Ovary (tissue), 9 donors: ENCODE results near the gene RAB3D. TPM values are rescaled to one million over a fixed set of nuclear protein-coding genes. Genes with fewer than 3 reads are reported as not detected.

Experiments used
- DNase-seq, 5 donors: peaks; one replicate each; pipeline ENCODE4 v3.0.0-alpha.2; 2019 to 2020
- H3K27ac ChIP-seq, 2 donors: fragments of 200-600 bp; one replicate each; pipeline versions ENCODE4 v1.5.1 to v1.8.0; 2019 to 2022
- H3K27me3 ChIP-seq: fragments of 200-600 bp; one replicate; pipeline ENCODE4 v1.8.0; 2022
- H3K36me3 ChIP-seq: fragments of 200-600 bp; sonication (generic); one replicate; pipeline ENCODE4 v1.5.1; 2019
- H3K4me1 ChIP-seq: one replicate; pipeline ENCODE4 v1.8.1; 2013; ENCODE audit warnings: mild to moderate bottlenecking, moderate library complexity; ENCODE audit not compliant: insufficient read depth
- H3K4me3 ChIP-seq: fragments of 200-600 bp; sonication (generic); one replicate; pipeline ENCODE4 v1.5.1; 2017
- H3K9me3 ChIP-seq, 2 donors: fragments of 200-600 bp in 1 of 2; sonication (generic) in 1 of 2; one replicate each; pipeline versions ENCODE4 v1.5.1 to v1.8.1; 2013 to 2019; ENCODE audit warnings: mild to moderate bottlenecking in 1 of 2, moderate library complexity in 1 of 2
- EP300 ChIP-seq: sonication (generic); formaldehyde crosslinking; IDR thresholded peaks from one replicate; pipeline ENCODE4 v1.6.1; 2017; ENCODE audit warnings: antibody characterized with exemption
- POLR2A ChIP-seq: fragments of 450-650 bp; IDR thresholded peaks from one replicate; pipeline ENCODE4 v1.6.1; 2017; ENCODE audit warnings: antibody characterized with exemption, mild to moderate bottlenecking, moderate library complexity
- WGBS, 3 donors: extraction: QIAGEN DNeasy Blood & Tissue Kit in 1 of 3; methylation state at CpG; one replicate each; pipeline versions ENCODE4 v1.1.5 to v1.1.7; 2013 to 2017; 5-methylcytosine and 5-hydroxymethylcytosine counted together
- intact Hi-C, 4 donors: fragments of 100-400 bp; cut with DNase I; formaldehyde crosslinking; loops; one replicate each; pipeline versions ENCODE4 v1.11.0 to v1.15.1; 2022 to 2023
- polyA plus RNA-seq, 2 donors: library from polyadenylated mRNA; stranded (reverse); fragments of 200-250 nt in 1 of 2; fragments of 350-450 nt in 1 of 2; fragmentation: Illumina TruSeq in 1 of 2; extraction: RNeasy Lipid Tissue Mini Kit (QIAGEN cat#74804) in 1 of 2; gene quantifications; one replicate each; pipeline ENCODE4 v1.2.3, GENCODE V29; 2013 to 2014
- total RNA-seq, 7 donors: library from RNA; depleted of rRNA in 2 of 7; stranded (reverse); fragments of >200 nt in 2 of 7; fragmentation: NEBNext Ultra II Directional in 3 of 7; extraction: Animal tissue kit (Norgen Biotek cat#: 25700) in 3 of 7; gene quantifications; one replicate each; pipeline versions ENCODE4 v1.1.0 to v1.2.4, GENCODE V29; 2016 to 2023
- TF ChIP-seq, protein P1 (sequence below), 3 donors: fragments of 450-650 bp in 2 of 3; fragments of 200-600 bp in 1 of 3; IDR thresholded peaks; one replicate each; pipeline versions ENCODE4 v1.5.1 to v1.8.0; 2016 to 2022; ENCODE audit warnings: antibody characterized with exemption in 3 of 3, mild to moderate bottlenecking in 1 of 3
- donor health status: DM: no; HTN: no; CAD: no; lungs with moderate emphysema.
- donor health status: DM: no; HTN: no; CAD: no.
- donor health status: Bipolar disorder and iron deficiency.
- donor health status: DM: yes; HTN: yes; CAD: no.
- donor health status: DM: no; HTN: no; CAD: no.
- donor health status: DM: yes; HTN: yes; CAD: no.

RAB3D gene
- total and polyA plus RNA-seq, 9 donors = 4.7 to 27.2 (median 16.5) TPM

DNA sequence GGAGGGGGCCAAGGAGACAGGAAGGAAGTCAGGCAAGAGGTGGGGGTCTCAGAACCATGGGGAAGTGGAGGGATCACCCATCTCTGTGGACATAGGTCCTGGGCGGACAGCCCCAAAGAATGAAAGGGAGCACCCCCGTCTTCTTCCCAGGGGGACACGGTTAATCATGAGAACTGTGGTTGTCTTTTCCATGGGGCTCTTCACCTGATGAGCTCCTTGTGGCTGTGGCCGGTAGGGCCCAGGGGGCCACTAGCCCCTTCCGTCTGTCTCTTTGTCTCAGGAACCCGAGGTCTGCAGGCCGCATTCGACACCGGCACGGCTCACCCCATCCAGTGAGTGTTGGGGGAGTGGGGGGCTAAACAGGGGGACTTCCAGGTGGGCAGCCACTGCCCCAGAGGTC lies 24.4 kb upstream of the RAB3D start:
- 82 to 92% (median 86%) methylated on average over 10 of the region's 10 CpGs for WGBS, 3 donors
- H3K9me3 ChIP-seq = no peaks in the 10 kb centered on the region
- H3K27me3 ChIP-seq = no peaks in the 10 kb centered on the region
- no peak overlapping the region for H3K27ac ChIP-seq
- H3K4me3 ChIP-seq = no peak overlapping the region
- no peak for TF ChIP-seq EP300
- H3K4me1 ChIP-seq = no peaks in the 10 kb centered on the region
- intact Hi-C loops = no loop called here
- no peaks in the 10 kb centered on the region for H3K36me3 ChIP-seq
- no peak for DNase-seq

GRCh38 chr19:11361771-11362731 lies 22.6 kb upstream of the RAB3D start:
- Histone ChIP-seq H3K27ac (no peak overlapping the region), H3K4me1 (no peaks in the 10 kb centered on the region), H3K9me3 (no peaks in the 10 kb centered on the region), H3K36me3 (no peaks in the 10 kb centered on the region), H3K4me3 (no peak overlapping the region), H3K27me3 (no peaks in the 10 kb centered on the region)
- DNase-seq = no peak
- 84 to 87% (median 85%) methylated on average over 35 of the region's 35 CpGs for WGBS, 3 donors
- intact Hi-C loops = no loop called here
- no peak for TF ChIP-seq EP300

- intact Hi-C loops = no loop called here
- Histone ChIP-seq H3K4me1 (peaks cover 3% of the 10 kb centered on the region), H3K9me3 (no peaks in the 10 kb centered on the region), H3K27me3 (no peaks in the 10 kb centered on the region), H3K36me3 (no peaks in the 10 kb centered on the region), H3K4me3 (no peak overlapping the region), H3K27ac (no peak overlapping the region)
- no peak for TF ChIP-seq EP300
- TF ChIP-seq, protein P1, sequence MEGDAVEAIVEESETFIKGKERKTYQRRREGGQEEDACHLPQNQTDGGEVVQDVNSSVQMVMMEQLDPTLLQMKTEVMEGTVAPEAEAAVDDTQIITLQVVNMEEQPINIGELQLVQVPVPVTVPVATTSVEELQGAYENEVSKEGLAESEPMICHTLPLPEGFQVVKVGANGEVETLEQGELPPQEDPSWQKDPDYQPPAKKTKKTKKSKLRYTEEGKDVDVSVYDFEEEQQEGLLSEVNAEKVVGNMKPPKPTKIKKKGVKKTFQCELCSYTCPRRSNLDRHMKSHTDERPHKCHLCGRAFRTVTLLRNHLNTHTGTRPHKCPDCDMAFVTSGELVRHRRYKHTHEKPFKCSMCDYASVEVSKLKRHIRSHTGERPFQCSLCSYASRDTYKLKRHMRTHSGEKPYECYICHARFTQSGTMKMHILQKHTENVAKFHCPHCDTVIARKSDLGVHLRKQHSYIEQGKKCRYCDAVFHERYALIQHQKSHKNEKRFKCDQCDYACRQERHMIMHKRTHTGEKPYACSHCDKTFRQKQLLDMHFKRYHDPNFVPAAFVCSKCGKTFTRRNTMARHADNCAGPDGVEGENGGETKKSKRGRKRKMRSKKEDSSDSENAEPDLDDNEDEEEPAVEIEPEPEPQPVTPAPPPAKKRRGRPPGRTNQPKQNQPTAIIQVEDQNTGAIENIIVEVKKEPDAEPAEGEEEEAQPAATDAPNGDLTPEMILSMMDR (IDR thresholded peaks at IDR 0.05) = no peak
- no peak for TF ChIP-seq POLR2A
- no peak for DNase-seq
- WGBS, 3 donors = 74 to 76% (median 75%) methylated on average over 43 of the region's 43 CpGs
These were observed 21.7 kb upstream of the RAB3D start for GRCh38 chr19:11361037-11361770.

- Histone ChIP-seq H3K9me3 (no peaks in the 10 kb centered on the region), H3K4me1 (peaks cover 9% of the 10 kb centered on the region), H3K27ac (no peak overlapping the region), H3K36me3 (no peaks in the 10 kb centered on the region), H3K27me3 (no peaks in the 10 kb centered on the region), H3K4me3 (no peak overlapping the region)
- 84 to 87% (median 87%) methylated on average over 11 of the region's 11 CpGs for WGBS, 3 donors
- no peak for DNase-seq
- intact Hi-C loops = no loop called here
- TF ChIP-seq EP300 (no peak), POLR2A (no peak)
- TF ChIP-seq, protein P1 (IDR thresholded peaks at IDR 0.05) = no peak
These were observed 20.0 kb upstream of the RAB3D start for GRCh38 chr19:11359421-11359820.

DNA sequence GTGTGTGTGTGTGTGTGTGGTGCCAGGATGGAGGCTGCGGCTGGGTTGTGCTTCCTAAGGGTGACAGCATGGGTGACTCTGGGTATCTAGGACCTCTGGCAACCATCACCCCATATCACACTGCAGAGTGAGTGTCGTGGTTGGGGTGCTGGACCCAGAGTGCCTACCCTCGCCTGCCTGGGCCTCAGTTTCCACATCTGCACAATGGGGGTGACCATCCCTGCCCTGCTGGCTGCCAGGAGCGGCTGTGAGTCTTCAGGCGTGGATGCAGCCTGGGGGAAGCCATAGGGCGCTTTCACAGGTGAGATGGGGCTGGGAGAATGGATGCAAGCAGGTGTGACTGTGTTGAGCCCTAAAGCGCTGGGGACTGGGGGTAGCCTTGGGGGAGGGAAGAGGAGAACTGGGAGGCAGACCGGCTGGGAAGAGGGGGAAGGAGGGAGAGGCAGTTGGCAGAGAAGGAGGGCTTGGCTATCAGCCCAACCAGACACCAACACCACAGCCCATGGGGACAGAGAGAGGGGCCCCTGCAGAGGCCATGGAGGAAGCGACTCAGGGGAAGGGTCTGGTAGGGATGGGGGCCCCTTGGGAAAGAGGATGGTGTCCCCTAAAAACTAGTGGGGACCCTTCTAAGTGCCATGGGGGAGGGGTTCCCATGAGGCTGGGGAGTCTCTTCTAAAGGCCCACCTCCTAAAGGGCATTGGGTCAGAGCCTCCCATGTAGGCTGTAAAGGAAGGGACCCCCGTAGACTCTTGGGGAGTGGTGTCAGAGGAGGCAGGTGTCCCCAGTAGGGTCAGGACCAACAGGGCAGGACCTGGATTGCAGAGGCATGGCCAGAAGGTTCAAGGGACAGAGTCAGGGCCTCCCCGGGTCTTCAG lies 17.5 kb upstream of the RAB3D start:
- Histone ChIP-seq H3K36me3 (no peaks in the 10 kb centered on the region), H3K4me1 (peaks cover 9% of the 10 kb centered on the region), H3K9me3 (no peaks in the 10 kb centered on the region), H3K4me3 (no peak overlapping the region), H3K27ac (no peak overlapping the region), H3K27me3 (no peaks in the 10 kb centered on the region)
- TF ChIP-seq POLR2A (no peak), EP300 (no peak)
- TF ChIP-seq, protein P1 (IDR thresholded peaks at IDR 0.05) = no peak
- WGBS, 3 donors = 78 to 80% (median 78%) methylated on average over 10 to 11 of the region's 11 CpGs
- no peak for DNase-seq
- intact Hi-C loops = no loop called here
